Neural progenitor cell (in vitro differentiated cells): Measurements from ENCODE around the gene CEACAM5. TPM values are rescaled to one million over a fixed set of nuclear protein-coding genes. Genes with fewer than 3 reads are reported as not detected.
"Not testable (repeated sequence)": the region's sequence is repeated elsewhere in the genome, so short reads cannot be mapped to it uniquely, and the experiment has no call there.

Source experiments
- DNase-seq: peaks from one replicate; pipeline ENCODE4 v3.0.0-alpha.2; 2016; ENCODE audit warnings: low spot score
- H2AFZ ChIP-seq: fragments of 200-600 bp; sonication (generic); replicated peaks from 2 replicates; pipeline ENCODE4 v1.6.1; 2016; ENCODE audit warnings: antibody characterized with exemption
- H3F3A ChIP-seq: fragments of 200-600 bp; sonication (generic); 2 replicates; pipeline ENCODE4 v1.6.1; 2016; ENCODE audit warnings: antibody characterized with exemption, low read depth
- H3K27ac ChIP-seq: fragments of 200-600 bp; sonication (generic); 2 replicates; pipeline ENCODE4 v1.5.1; 2016; ENCODE audit warnings: mild to moderate bottlenecking
- H3K27me3 ChIP-seq: fragments of 200-600 bp; sonication (generic); 2 replicates; pipeline ENCODE4 v1.6.1; 2016; ENCODE audit warnings: mild to moderate bottlenecking, moderate library complexity
- H3K36me3 ChIP-seq: fragments of 200-600 bp; sonication (generic); 2 replicates; pipeline ENCODE4 v1.5.1; 2016
- H3K4me1 ChIP-seq: fragments of 200-600 bp; sonication (generic); 2 replicates; pipeline ENCODE4 v1.6.1; 2016; ENCODE audit warnings: mixed run types
- H3K4me2 ChIP-seq: fragments of 200-600 bp; sonication (generic); 2 replicates; pipeline ENCODE4 v1.6.1; 2016
- H3K4me3 ChIP-seq: fragments of 200-600 bp; sonication (generic); 2 replicates; pipeline ENCODE4 v1.5.1; 2016
- H3K79me2 ChIP-seq: fragments of 200-600 bp; sonication (generic); 2 replicates; pipeline ENCODE4 v1.6.1; 2016; ENCODE audit warnings: low read depth
- H3K9ac ChIP-seq: fragments of 200-600 bp; sonication (generic); 2 replicates; pipeline ENCODE4 v1.6.1; 2016
- H3K9me3 ChIP-seq: fragments of 200-600 bp; sonication (generic); 2 replicates; pipeline ENCODE4 v1.5.1; 2016; ENCODE audit warnings: low read depth
- H4K20me1 ChIP-seq: fragments of 200-600 bp; sonication (generic); 2 replicates; pipeline ENCODE4 v1.6.1; 2016; ENCODE audit warnings: low read depth
- H3K27ac Mint-ChIP-seq: 3 replicates; pipeline ENCODE4 v1.8.0; 2021; ENCODE audit warnings: mixed read lengths
- H3K27me3 Mint-ChIP-seq: 2 replicates; pipeline ENCODE4 v1.8.0; 2022; ENCODE audit warnings: low read depth, mild to moderate bottlenecking, inconsistent platforms, moderate library complexity, mixed read lengths; ENCODE audit not compliant: insufficient read depth
- H3K36me3 Mint-ChIP-seq: 3 replicates; pipeline ENCODE4 v1.8.0; 2021; ENCODE audit warnings: mixed read lengths
- H3K4me1 Mint-ChIP-seq: 3 replicates; pipeline ENCODE4 v1.8.0; 2021; ENCODE audit warnings: mixed read lengths
- H3K4me3 Mint-ChIP-seq: 3 replicates; pipeline ENCODE4 v1.8.0; 2021; ENCODE audit warnings: mild to moderate bottlenecking, moderate library complexity, mixed read lengths
- H3K9me3 Mint-ChIP-seq: 3 replicates; pipeline ENCODE4 v1.8.0; 2020; ENCODE audit warnings: mixed read lengths
- CTCF ChIP-seq: fragments of 200-600 bp; sonication (generic); IDR thresholded peaks from 2 replicates; pipeline ENCODE4 v1.5.1; 2017; ENCODE audit warnings: antibody characterized with exemption, mild to moderate bottlenecking
- EZH2 ChIP-seq: fragments of 200-600 bp; sonication (generic); IDR thresholded peaks from 2 replicates; pipeline ENCODE4 v1.6.1; 2017; ENCODE audit warnings: antibody characterized with exemption, mild to moderate bottlenecking, moderate library complexity
- EZH2phosphoT487 ChIP-seq: fragments of 200-600 bp; sonication (generic); IDR thresholded peaks from 2 replicates; pipeline ENCODE4 v1.6.1; 2017; ENCODE audit warnings: antibody characterized with exemption
- total RNA-seq: library from RNA; depleted of rRNA; stranded (reverse); fragments of >200 nt; gene quantifications from 2 replicates; pipeline ENCODE4 v1.2.3, GENCODE V29; 2015; ENCODE audit warnings: low replicate concordance

CEACAM5 gene
- total RNA-seq, 1 donor from 2014 or later = not detected

DNA sequence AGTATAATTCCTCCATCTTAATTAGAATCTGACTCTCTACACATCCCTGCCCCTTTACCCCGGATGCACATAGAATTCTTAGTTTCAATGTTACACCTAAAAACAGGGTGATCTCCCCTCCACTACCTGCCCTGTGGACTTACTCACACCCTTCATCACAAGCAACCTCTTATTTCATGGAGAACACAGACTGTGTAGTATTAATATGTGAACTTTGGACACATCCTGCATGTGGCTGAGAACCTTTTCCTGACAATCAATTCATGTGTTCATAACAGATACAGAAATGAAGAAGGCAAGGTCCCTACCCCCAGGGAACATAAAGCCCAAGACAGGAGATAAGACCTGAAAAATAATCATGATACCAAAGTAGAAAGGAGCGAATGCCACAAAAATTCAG is 58.7 kb downstream of the CEACAM5 start:
- Histone ChIP-seq H3K4me1 (no peaks in the 10 kb centered on the region), H3K36me3 (no peaks in the 10 kb centered on the region), H3K4me2 (no peak overlapping the region), H3K27me3 (no peaks in the 10 kb centered on the region), H3K27ac (no peak overlapping the region), H3K9ac (no peak overlapping the region), H3K4me3 (no peak overlapping the region), H3F3A (no peaks in the 10 kb centered on the region), H3K9me3 (no peaks in the 10 kb centered on the region), H2AFZ (no peak overlapping the region), H4K20me1 (no peaks in the 10 kb centered on the region), H3K79me2 (no peaks in the 10 kb centered on the region)
- Mint-ChIP-seq H3K27ac (no peak overlapping the region), H3K36me3 (no peaks in the 10 kb centered on the region), H3K27me3 (peaks cover 5% of the 10 kb centered on the region), H3K9me3 (no peaks in the 10 kb centered on the region), H3K4me3 (no peak overlapping the region), H3K4me1 (no peaks in the 10 kb centered on the region)
- TF ChIP-seq EZH2 (no peak), EZH2phosphoT487 (no peak), CTCF (no peak)
- no peak for DNase-seq

DNA sequence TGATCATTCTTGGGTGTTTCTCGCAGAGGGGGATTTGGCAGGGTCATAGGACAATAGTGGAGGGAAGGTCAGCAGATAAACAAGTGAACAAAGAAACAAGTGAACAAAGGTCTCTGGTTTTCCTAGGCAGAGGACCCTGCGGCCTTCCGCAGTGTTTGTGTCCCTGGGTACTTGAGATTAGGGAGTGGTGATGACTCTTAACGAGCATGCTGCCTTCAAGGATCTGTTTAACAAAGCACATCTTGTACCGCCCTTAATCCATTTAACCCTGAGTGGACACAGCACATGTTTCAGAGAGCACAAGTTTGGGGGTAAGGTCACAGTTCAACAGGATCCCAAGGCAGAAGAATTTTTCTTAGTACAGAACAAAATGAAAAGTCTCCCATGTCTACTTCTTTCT is 59.7 kb downstream of the CEACAM5 start:
- H3F3A ChIP-seq, H3K9me3 ChIP-seq, H3K4me3 Mint-ChIP-seq, H3K4me3 ChIP-seq, DNase-seq, H3K27ac Mint-ChIP-seq, H3K36me3 ChIP-seq, H3K36me3 Mint-ChIP-seq, H3K27me3 ChIP-seq, H3K27ac ChIP-seq, H3K9me3 Mint-ChIP-seq, H3K9ac ChIP-seq, H3K4me1 Mint-ChIP-seq, H3K4me2 ChIP-seq, H3K27me3 Mint-ChIP-seq, H4K20me1 ChIP-seq, H3K79me2 ChIP-seq, H3K4me1 ChIP-seq, H2AFZ ChIP-seq: not testable (repeated sequence)

- Histone ChIP-seq H3K27ac (no peak overlapping the region), H3K4me3 (no peak overlapping the region), H3K4me1 (no peaks in the 10 kb centered on the region), H3K36me3 (no peaks in the 10 kb centered on the region), H3K27me3 (no peaks in the 10 kb centered on the region), H3K4me2 (no peak overlapping the region), H3K79me2 (no peaks in the 10 kb centered on the region), H2AFZ (no peak overlapping the region), H3F3A (no peaks in the 10 kb centered on the region), H4K20me1 (no peaks in the 10 kb centered on the region), H3K9ac (no peak overlapping the region), H3K9me3 (no peaks in the 10 kb centered on the region)
- no peak for DNase-seq
- peaks cover 2% of the 10 kb centered on the region for H3K27me3 Mint-ChIP-seq
- no peak overlapping the region for H3K4me3 Mint-ChIP-seq
- no peaks in the 10 kb centered on the region for H3K9me3 Mint-ChIP-seq
- TF ChIP-seq EZH2 = no peak
- TF ChIP-seq EZH2phosphoT487 = no peak
- TF ChIP-seq CTCF = no peak
- no peaks in the 10 kb centered on the region for H3K4me1 Mint-ChIP-seq
- no peaks in the 10 kb centered on the region for H3K36me3 Mint-ChIP-seq
- H3K27ac Mint-ChIP-seq = no peak overlapping the region
Measured at GRCh38 chr19:41769608-41770007, 61.2 kb downstream of the CEACAM5 start.

DNA sequence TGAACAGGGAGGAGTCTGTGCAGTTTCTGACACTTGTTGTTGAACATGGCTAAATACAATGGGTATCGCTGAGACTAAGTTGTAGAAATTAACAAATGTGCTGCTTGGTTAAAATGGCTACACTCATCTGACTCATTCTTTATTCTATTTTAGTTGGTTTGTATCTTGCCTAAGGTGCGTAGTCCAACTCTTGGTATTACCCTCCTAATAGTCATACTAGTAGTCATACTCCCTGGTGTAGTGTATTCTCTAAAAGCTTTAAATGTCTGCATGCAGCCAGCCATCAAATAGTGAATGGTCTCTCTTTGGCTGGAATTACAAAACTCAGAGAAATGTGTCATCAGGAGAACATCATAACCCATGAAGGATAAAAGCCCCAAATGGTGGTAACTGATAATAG is 63.0 kb downstream of the CEACAM5 start:
- no peaks in the 10 kb centered on the region for H3K36me3 ChIP-seq
- no peak overlapping the region for H3K9ac ChIP-seq
- H3K9me3 Mint-ChIP-seq = no peaks in the 10 kb centered on the region
- H3K79me2 ChIP-seq = no peaks in the 10 kb centered on the region
- DNase-seq = no peak
- no peaks in the 10 kb centered on the region for H3K36me3 Mint-ChIP-seq
- TF ChIP-seq CTCF (no peak), EZH2 (no peak), EZH2phosphoT487 (no peak)
- H3K27ac ChIP-seq = no peak overlapping the region
- H3K4me1 ChIP-seq = no peaks in the 10 kb centered on the region
- H3K27me3 Mint-ChIP-seq = peaks cover 2% of the 10 kb centered on the region
- no peak overlapping the region for H3K4me3 ChIP-seq
- H3K4me1 Mint-ChIP-seq = no peaks in the 10 kb centered on the region
- no peaks in the 10 kb centered on the region for H3K27me3 ChIP-seq
- H3K27ac Mint-ChIP-seq = no peak overlapping the region
- H3F3A ChIP-seq = no peaks in the 10 kb centered on the region
- no peaks in the 10 kb centered on the region for H3K9me3 ChIP-seq
- H3K4me2 ChIP-seq = no peak overlapping the region
- no peak overlapping the region for H3K4me3 Mint-ChIP-seq
- no peaks in the 10 kb centered on the region for H4K20me1 ChIP-seq
- no peak overlapping the region for H2AFZ ChIP-seq
